Measurements from ENCODE around the gene RPL22L1.

DNA sequence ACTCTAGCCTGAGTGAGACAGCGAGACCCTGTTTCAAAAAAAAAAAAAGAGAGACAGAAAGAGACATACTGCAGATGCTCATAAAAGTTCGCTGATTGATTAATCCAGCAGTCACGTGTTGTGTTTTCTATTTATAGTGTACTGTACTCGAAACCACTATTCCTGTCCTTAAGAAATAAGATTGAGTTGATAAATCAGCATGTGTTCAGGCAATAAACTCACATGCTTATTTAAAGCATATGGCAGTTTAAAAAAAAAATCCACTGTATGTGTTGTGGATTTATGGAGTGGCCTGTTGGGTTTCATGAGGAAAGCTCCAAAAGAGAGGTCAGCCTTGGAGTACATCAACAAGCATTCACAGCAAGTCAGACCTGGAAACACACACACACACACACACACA is 17.7 kb downstream of the RPL22L1 start:
- TF ChIP-seq POLR2A (IDR thresholded peaks at IDR 0.05) (no peak), EP300 (IDR thresholded peaks at IDR 0.05) (no peak), POLR2AphosphoS5 (IDR thresholded peaks at IDR 0.05) (no peak)
- TF ChIP-seq, protein P1, sequence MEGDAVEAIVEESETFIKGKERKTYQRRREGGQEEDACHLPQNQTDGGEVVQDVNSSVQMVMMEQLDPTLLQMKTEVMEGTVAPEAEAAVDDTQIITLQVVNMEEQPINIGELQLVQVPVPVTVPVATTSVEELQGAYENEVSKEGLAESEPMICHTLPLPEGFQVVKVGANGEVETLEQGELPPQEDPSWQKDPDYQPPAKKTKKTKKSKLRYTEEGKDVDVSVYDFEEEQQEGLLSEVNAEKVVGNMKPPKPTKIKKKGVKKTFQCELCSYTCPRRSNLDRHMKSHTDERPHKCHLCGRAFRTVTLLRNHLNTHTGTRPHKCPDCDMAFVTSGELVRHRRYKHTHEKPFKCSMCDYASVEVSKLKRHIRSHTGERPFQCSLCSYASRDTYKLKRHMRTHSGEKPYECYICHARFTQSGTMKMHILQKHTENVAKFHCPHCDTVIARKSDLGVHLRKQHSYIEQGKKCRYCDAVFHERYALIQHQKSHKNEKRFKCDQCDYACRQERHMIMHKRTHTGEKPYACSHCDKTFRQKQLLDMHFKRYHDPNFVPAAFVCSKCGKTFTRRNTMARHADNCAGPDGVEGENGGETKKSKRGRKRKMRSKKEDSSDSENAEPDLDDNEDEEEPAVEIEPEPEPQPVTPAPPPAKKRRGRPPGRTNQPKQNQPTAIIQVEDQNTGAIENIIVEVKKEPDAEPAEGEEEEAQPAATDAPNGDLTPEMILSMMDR (IDR thresholded peaks at IDR 0.05) = no peak

Measured in suprapubic skin (tissue), 4 donors.